Osteoblast (primary cell): ENCODE results near the gene WFDC8. TPM values are rescaled to one million over a fixed set of nuclear protein-coding genes. Genes with fewer than 3 reads are reported as not detected.
"Not testable (repeated sequence)": the region's sequence is repeated elsewhere in the genome, so short reads cannot be mapped to it uniquely, and the experiment has no call there.

ENCODE experiments used
- DNase-seq: peaks from one replicate; pipeline ENCODE4 v3.0.0; 2011; ENCODE audit warnings: low spot score, mixed read lengths; ENCODE audit not compliant: insufficient read length; ENCODE audit errors: missing footprints
- H2AFZ ChIP-seq: 2 replicates; pipeline ENCODE4 v1.6.0; 2011; ENCODE audit warnings: mild to moderate bottlenecking, low read length
- H3K27ac ChIP-seq: 2 replicates; pipeline ENCODE4 v1.5.1; 2011; ENCODE audit warnings: mild to moderate bottlenecking, low read depth, low read length, moderate library complexity
- H3K27me3 ChIP-seq: 2 replicates; pipeline ENCODE4 v1.6.0; 2012; ENCODE audit warnings: mild to moderate bottlenecking, control low read depth, inconsistent platforms, low read length, moderate library complexity; ENCODE audit not compliant: insufficient read depth
- H3K36me3 ChIP-seq: 2 replicates; pipeline ENCODE4 v1.5.1; 2011; ENCODE audit warnings: mild to moderate bottlenecking, low read length, control low read depth, moderate library complexity; ENCODE audit not compliant: insufficient read depth
- H3K4me1 ChIP-seq: 2 replicates; pipeline ENCODE4 v1.5.1; 2011; ENCODE audit warnings: mild to moderate bottlenecking, low read length, control low read depth, moderate library complexity; ENCODE audit not compliant: insufficient read depth
- H3K4me2 ChIP-seq: 2 replicates; pipeline ENCODE4 v1.6.0; 2011; ENCODE audit warnings: mild to moderate bottlenecking, low read length; ENCODE audit not compliant: insufficient read depth
- H3K4me3 ChIP-seq: fragments of 200-600 bp; sonication (generic); 3 replicates; pipeline ENCODE4 v1.5.1; 2012; ENCODE audit warnings: mild to moderate bottlenecking, low read length, inconsistent platforms; ENCODE audit not compliant: insufficient read depth
- H3K79me2 ChIP-seq: 2 replicates; pipeline ENCODE4 v1.6.0; 2012; ENCODE audit warnings: mild to moderate bottlenecking, low read length, control low read depth, inconsistent platforms; ENCODE audit not compliant: insufficient read depth
- H3K9me3 ChIP-seq: 2 replicates; pipeline ENCODE4 v1.5.1; 2011; ENCODE audit warnings: low read depth, low read length, control low read depth
- H4K20me1 ChIP-seq: 2 replicates; pipeline ENCODE4 v1.6.0; 2012; ENCODE audit warnings: mild to moderate bottlenecking, low read length, control low read depth; ENCODE audit not compliant: insufficient read depth
- total RNA-seq: library from RNA; depleted of rRNA; stranded (reverse); fragments of >200 nt; gene quantifications from 2 replicates; pipeline ENCODE4 v1.2.3, GENCODE V29; 2012
- TF ChIP-seq, protein P1 (sequence below): IDR thresholded peaks from 2 replicates; pipeline ENCODE4 v1.5.1; 2011; ENCODE audit warnings: mild to moderate bottlenecking, low read depth, low read length, moderate library complexity; ENCODE audit errors: extremely low read depth

Gene WFDC8
- total RNA-seq, 1 donor = not detected

- Histone ChIP-seq H4K20me1 (no peaks in the 10 kb centered on the region), H3K4me2 (no peak overlapping the region), H3K79me2 (no peaks in the 10 kb centered on the region), H2AFZ (no peak overlapping the region), H3K4me1 (no peaks in the 10 kb centered on the region), H3K27ac (no peak overlapping the region), H3K4me3 (no peak overlapping the region), H3K27me3 (peaks cover 13% of the 10 kb centered on the region), H3K9me3 (no peaks in the 10 kb centered on the region), H3K36me3 (no peaks in the 10 kb centered on the region)
- no peak for DNase-seq
- TF ChIP-seq, protein P1, sequence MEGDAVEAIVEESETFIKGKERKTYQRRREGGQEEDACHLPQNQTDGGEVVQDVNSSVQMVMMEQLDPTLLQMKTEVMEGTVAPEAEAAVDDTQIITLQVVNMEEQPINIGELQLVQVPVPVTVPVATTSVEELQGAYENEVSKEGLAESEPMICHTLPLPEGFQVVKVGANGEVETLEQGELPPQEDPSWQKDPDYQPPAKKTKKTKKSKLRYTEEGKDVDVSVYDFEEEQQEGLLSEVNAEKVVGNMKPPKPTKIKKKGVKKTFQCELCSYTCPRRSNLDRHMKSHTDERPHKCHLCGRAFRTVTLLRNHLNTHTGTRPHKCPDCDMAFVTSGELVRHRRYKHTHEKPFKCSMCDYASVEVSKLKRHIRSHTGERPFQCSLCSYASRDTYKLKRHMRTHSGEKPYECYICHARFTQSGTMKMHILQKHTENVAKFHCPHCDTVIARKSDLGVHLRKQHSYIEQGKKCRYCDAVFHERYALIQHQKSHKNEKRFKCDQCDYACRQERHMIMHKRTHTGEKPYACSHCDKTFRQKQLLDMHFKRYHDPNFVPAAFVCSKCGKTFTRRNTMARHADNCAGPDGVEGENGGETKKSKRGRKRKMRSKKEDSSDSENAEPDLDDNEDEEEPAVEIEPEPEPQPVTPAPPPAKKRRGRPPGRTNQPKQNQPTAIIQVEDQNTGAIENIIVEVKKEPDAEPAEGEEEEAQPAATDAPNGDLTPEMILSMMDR = no peak
Measured at GRCh38 chr20:45593498-45593897, 14.4 kb upstream of the WFDC8 start.

- Histone ChIP-seq H4K20me1 (no peaks in the 10 kb centered on the region), H3K79me2 (no peaks in the 10 kb centered on the region), H3K4me2 (no peak overlapping the region), H3K27me3 (peaks cover 10% of the 10 kb centered on the region), H3K9me3 (no peaks in the 10 kb centered on the region), H3K27ac (no peak overlapping the region), H3K4me1 (no peaks in the 10 kb centered on the region), H2AFZ (no peak overlapping the region), H3K4me3 (no peak overlapping the region), H3K36me3 (no peaks in the 10 kb centered on the region)
- TF ChIP-seq, protein P1 = peak; percentile 83
- DNase-seq = peak; percentile 65
Measured at GRCh38 chr20:45592574-45593189, 13.6 kb upstream of the WFDC8 start.

DNA sequence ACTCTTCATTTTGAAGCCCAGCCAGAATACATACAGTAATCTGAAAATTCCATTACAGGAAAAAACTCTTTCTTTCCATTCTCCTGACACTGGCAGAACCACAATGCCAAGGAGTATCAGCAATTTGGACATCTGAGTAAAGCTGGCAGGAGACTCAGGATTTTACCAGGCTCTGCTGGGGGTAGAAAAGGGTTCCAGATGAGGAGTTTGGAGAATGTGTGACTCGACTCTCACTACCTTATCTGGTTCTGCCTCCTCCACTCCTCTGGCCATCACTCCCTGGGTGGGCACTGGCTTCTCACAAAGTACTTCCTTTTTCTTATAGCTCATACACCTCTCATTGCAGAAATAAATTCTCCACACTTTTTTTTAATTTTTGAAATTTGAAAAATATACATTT is 10.6 kb upstream of the WFDC8 start:
- no peak overlapping the region for H3K4me2 ChIP-seq
- H3K79me2 ChIP-seq = no peaks in the 10 kb centered on the region
- TF ChIP-seq, protein P1 = no peak
- no peaks in the 10 kb centered on the region for H3K4me1 ChIP-seq
- H2AFZ ChIP-seq = no peak overlapping the region
- H3K9me3 ChIP-seq = no peaks in the 10 kb centered on the region
- DNase-seq = no peak
- H3K36me3 ChIP-seq = no peaks in the 10 kb centered on the region
- H4K20me1 ChIP-seq = no peaks in the 10 kb centered on the region
- no peaks in the 10 kb centered on the region for H3K27me3 ChIP-seq
- H3K27ac ChIP-seq = no peak overlapping the region
- H3K4me3 ChIP-seq = no peak overlapping the region

DNA sequence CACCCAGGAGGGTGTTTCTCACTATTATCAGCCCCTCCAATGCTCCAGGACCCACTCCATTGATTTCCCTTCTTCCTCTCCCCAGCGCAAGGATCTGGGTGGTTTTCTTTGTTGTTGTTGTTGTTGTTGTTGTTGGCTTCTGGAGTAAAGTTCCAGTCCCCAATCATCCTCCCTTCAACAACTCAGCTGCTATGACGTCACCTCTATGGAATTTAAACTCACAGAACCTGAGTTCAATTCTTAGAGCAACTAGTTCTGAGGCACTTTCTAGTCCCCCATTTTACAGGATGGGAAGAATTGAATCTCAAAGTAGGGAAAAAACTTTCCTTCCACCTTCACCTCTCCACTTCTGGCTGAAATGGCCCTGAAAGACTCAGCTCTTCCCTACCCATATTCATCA is 9.7 kb upstream of the WFDC8 start:
- Histone ChIP-seq H3K4me3 (no peak overlapping the region), H2AFZ (no peak overlapping the region), H4K20me1 (no peaks in the 10 kb centered on the region), H3K79me2 (no peaks in the 10 kb centered on the region), H3K9me3 (no peaks in the 10 kb centered on the region), H3K4me2 (no peak overlapping the region), H3K36me3 (no peaks in the 10 kb centered on the region), H3K4me1 (no peaks in the 10 kb centered on the region), H3K27ac (no peak overlapping the region), H3K27me3 (no peaks in the 10 kb centered on the region)
- DNase-seq = no peak
- TF ChIP-seq, protein P1 = no peak

- H3K79me2 ChIP-seq, H3K4me1 ChIP-seq, DNase-seq, H3K36me3 ChIP-seq, H3K27ac ChIP-seq, H3K27me3 ChIP-seq, H4K20me1 ChIP-seq, H3K4me2 ChIP-seq, H3K9me3 ChIP-seq, H2AFZ ChIP-seq, H3K4me3 ChIP-seq: not testable (repeated sequence)
Measured at GRCh38 chr20:45585986-45586385, 6.9 kb upstream of the WFDC8 start.

DNA sequence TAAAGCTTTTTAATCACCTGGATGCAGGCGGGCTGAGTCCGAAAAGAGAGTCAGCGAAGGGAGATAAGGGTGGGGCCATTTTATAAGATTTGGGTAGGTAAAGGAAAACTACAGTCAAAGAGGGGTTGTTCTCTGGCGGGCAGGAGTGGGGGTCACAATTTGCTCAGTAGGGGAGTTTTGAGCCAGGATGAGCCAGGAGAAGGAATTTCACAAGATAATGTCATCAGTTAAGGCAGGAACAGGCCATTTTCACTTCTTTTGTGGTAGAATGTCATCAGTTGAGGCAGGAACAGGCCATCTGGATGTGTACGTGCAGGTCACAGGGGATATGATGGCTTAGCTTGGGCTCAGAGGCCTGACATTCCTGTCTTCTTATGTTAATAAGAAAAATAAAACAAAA is 5.2 kb upstream of the WFDC8 start:
- not testable (repeated sequence) for H3K4me1 ChIP-seq

More for the DNA sequence above, 5.2 kb upstream of the WFDC8 start:
- H3K27me3 ChIP-seq, DNase-seq, H3K36me3 ChIP-seq, H3K79me2 ChIP-seq, H2AFZ ChIP-seq, H3K9me3 ChIP-seq, H3K4me3 ChIP-seq, H3K27ac ChIP-seq, H3K4me2 ChIP-seq, H4K20me1 ChIP-seq: not testable (repeated sequence)
